ENCODE measurements around the gene UVRAG.

UVRAG gene

DNA sequence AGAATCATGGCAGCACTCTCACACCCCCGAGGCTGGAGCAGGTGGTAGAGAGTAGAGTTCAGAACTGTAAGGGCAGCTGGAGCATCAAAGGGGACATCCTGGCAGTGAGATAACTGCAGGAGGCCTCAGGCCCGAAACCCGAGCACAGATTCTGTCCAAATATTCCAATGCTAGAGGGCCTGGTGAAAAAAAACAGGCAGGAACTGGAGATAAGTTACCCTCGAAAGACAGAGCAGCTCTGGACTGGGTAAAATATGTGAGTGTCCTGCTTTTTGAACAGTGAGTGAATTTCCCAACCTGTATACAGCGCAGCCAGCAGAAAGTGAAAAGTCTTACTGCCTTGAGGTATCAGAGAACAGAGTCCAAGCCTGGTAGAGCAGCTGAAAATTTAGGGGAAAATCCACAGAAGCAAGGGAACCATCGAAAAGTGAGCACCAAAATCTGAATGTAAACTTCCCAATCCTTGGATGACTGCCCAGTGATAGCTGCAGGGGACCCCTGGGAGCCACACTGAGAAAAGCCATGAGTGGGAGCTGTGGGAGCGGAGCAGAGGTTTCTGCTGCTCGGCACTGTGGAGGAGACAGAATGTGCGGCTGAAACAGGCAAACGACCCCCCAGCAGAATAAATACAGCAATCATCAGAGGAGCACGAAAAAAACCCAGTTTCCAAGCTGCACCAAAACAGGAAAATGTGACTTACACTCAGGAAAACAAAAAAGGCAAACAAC lies 340.7 kb downstream of the UVRAG start:
- DNase-seq = no peak

DNA sequence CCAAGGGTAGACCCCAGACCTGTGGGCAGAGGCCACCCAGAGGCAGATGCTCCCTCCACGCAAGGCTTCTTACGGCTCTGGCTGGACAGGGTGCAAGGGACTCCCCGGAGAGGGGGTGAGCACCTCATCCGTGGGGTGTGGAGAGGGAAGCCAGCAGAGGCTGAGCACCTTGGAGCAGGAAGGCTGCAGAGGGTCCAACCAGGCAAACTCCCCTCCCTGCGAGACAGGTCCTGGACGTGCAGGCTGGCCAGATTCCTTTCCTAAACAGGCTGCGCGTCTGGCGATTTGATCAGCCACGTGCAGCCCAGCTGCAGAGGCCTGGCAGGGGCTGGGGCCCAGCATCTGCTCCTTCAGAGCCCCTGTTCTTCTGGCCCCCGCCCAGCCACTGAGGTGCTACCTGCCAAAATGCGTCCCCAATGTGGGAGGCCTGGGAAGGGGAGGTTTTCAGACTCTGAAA lies 342.0 kb downstream of the UVRAG start:
- no peak for DNase-seq

DNA sequence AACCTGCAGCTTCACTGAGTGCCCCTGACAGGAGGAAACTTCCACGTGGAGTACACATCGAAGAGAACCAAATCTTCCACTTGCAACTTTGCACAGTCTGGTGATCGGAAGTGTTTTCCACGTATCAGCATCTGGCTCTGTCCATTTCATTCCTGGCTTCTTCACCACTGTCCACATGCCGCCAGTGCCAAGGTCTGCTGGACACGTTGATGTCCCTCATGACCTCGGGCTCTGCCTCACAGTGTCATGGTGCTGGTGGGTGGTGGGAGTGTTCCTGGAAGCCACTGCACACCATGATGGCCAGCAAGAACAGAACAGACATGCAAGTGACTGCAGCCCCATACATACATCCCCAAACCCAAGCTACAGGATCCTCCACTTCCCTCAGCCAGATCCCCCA lies 342.9 kb downstream of the UVRAG start:
- no peak for DNase-seq

DNA sequence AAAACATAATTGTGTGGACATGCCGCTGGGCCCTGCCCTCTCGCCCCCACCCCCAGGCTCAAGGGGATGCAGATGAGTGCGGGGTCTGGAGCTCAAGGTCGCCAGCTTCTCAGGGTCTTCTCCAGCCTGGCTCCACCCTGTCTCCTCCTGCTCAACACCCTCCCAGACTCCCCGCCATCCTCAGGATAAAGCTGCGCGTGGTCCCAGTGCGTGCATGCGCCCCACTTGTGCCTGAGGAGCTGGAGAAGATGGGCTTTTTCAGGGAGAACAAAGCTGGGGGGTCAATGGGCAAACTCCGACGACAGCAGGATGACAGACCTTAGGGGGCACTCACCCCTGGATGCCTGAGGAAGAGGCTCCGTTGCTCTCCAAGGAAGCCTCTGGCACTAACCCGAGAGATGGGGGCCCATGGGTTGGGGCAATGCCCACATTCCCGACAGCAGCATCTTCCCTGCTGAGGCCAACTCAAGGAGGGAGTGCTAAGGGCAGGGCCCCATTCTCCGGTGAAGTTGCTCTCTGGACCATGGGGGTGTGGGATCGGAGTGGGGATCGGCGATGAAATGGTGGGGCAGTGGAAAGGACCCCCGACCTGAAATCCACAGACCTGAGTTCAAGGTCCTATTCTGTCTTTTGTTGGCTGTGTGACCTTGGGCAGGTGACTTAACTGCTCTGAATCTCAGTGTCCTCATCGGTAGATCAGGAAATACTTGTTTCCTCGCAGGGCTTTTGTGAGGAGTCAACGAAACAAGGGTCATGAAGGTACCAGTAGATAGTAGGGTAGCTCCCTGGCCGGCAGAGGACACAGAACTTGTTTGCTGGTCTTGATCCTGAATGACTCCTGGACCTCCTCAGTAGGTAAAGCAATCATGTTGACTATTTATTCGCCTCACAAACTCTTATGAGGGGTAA lies 343.6 kb downstream of the UVRAG start:
- DNase-seq = no peak

DNA sequence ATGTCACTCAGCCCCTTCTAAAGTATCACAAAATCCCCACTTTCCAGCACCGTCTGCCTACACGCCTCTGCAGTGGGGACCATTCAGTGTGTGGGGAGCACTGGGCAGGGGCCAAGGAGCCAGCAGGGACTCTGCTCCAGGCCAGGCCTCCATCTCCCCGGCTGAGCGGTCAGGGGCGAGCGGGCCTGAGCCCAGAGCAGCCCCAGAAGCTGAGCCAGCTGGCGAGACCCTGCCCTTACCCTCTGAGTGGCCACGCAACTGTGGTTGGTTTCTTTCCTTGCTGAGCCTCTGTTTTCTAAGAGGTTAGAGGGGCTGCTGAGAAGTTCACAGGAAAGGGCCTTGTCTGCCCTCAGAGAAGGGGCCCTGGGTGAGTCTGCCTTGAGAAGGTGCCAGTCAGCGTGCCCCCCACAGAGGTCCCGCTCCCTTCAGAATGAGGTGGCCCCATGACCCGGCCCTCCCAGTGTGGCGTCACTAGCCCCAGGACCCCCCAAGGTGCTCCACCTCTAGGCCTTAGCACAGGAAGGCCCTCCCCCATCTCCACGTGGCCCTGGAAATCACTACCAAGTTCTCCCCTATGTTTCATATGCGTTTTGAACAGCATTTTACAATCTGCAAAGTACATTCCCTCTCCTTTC lies 344.4 kb downstream of the UVRAG start:
- no peak for DNase-seq

DNA sequence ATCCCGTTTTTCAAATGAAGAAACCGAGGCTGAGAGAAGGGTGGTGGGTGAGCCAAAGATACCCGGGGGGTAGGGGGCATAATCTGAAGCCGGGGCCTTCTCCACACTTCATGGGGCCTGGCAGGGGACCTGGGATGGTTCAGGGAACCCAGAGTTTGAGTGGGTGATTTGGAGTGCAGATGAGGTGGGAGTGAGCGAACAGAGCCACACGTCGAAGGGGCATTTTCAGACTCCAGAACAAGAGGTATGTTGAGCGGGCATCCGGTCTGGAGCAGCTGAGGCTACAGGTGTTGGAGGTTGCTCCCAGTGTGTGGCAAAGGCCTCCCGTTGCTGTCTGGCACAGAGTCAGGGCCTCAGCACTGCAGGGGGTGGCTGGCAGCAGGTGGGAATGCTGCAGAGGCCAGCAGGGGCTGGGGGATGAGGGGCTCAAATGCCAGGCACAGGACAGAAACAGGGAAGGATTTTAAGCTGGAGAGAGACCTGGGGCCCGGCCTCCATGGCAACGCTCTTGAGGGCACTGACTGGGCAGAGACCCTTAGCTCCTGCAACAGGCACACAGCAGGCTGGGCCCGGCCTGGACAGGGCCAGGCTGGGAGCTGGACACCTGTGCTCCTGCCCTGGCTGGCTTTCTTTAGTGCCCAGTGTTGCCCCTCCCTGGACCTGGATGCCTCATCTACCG lies 345.1 kb downstream of the UVRAG start:
- no peak for DNase-seq

DNA sequence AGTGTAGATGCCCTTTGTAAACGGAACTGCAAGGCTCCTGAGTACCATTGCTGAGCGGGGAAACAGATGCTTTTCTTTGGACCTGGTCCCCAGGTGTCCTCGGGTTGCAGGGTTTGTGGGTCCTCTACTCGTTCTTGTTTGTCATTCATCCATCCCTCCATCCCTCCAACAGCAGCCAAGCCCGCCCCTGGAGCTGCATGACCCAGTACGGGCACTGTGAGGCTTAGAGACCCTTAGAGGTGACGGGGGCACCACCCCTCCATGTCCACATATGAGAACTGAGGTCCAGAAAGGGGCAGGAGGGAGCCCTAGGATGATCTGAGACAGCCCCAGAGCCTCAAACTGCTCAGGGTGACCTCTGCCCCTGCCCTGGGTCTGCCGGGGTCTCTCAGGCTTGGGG lies 345.8 kb downstream of the UVRAG start:
- no peak for DNase-seq

DNA sequence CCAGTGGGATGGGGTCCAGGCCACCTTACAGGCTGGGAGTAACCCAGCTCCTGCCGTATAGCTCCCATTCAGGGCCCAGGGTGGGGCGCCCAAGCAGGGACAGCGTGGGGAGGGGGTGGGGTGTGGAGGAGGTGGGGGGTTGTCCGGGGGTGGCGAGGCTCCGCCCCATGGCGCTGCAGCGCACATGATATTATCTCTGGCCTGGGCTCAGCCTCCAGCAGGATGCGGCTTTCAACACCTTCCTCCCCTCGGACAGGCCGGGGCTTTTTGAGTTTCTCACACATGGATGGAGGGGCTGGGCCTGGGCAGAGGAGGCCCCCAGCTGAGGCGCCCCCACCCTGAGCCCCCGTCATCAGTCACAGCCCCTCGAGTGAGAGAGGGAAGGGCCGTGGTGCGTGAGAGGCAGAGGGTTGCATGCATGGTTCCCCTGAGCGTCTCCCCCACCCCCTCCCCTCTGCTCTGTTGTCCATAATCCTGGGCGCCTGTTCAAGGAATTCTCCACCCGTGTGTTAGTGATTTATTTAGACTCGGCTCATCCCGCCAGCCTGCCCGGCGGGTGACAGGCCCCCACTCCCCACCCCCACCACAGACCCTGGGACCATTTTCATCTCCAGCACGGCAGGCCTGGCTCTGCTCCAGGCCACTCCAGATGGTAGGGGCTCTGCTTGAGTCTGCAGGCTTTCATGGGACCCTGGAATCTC lies 346.4 kb downstream of the UVRAG start:
- no peak for DNase-seq

DNA sequence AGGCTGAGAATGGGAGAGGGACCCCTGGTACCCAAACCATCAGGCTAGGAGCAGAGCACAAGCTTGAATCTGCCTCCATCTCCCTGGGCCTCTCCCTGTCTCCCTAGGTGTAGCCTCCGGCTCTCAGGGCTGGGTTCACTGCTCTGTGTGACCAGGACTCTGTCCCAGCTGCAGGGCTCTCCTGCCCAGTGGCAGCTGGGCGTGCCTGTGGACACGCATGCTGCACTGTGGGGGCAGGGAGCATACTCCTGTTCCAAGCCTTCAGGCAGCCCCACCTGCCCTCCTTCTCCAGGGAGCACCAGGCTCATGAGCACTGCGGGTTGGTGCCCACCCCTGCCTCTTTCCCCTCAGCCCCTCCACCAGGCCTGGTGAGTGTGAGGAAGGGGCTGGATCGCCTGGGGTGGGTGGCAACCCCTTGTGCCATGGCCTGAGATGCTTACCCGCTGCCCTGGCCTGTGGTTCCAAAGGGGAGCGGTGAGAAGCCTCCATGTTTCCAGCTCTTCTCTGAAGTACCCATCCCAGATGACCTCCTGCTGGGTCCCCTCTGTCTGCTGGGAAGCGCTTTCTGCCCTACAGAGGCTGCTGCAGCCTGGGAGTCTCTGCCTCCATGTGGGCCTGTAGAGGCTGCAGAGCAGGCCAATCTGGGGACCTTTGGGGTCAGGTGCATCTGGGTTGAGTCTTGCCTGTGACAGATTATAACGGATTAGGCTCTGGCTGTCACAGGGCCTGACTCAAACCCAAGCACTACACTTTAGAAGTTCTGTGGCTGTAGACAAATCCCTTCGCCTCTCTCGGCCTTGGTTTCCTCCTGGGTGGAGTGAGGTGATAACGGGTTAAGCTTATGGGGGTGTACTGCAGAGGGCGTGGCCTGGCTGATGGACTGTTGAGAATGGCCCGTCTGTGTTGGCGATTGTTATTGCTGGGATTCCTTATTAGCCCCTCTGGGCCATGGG lies 347.6 kb downstream of the UVRAG start:
- DNase-seq = no peak

DNA sequence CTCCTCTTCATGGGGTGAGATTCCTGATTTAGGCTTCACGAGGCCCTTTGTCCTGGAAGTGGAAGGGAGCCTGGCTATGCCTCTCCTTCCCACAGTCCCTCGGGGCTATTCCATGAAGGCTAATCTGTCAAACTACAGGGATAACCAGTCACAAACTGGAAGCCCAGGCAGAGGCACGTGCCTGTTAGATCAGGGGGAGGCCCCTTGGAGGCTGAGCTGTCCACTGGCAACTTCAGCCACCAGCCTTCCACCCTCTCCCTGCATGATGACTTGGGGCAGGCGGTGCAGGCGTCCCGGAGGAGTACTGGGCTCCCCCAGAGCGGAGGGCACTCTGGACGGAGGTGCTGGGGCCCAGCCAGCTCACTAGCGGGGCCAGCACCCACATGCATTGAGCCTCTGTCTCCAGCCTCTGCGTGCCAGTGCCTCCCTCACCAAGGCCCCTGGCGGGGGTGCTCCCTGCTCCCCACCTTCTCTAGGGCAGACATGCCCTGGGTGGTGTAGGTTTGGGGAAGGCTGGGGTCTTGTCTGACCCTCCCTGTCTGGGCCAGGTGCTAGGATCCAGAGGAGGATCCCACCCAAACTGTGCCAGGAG lies 348.4 kb downstream of the UVRAG start:
- DNase-seq = no peak

DNA sequence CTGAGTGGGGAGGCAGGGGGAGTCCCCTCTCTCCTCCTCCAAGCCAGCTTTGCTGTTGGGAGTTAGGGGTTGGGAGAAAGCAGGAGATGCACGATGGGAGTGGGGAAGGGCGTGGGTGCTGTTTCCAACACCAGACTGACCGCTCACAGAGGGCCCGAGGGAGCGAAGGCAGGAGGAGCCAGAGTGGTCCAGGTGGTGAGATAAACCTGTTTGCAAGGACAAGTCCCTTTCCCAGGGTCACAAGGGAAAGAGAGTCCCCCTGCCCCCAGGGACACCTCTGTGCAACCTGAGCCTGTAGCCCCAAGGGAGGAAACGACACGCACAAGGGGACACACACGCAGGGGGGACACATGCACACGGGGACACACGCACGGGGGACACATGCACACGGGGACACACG lies 349.1 kb downstream of the UVRAG start:
- DNase-seq = no peak

DNA sequence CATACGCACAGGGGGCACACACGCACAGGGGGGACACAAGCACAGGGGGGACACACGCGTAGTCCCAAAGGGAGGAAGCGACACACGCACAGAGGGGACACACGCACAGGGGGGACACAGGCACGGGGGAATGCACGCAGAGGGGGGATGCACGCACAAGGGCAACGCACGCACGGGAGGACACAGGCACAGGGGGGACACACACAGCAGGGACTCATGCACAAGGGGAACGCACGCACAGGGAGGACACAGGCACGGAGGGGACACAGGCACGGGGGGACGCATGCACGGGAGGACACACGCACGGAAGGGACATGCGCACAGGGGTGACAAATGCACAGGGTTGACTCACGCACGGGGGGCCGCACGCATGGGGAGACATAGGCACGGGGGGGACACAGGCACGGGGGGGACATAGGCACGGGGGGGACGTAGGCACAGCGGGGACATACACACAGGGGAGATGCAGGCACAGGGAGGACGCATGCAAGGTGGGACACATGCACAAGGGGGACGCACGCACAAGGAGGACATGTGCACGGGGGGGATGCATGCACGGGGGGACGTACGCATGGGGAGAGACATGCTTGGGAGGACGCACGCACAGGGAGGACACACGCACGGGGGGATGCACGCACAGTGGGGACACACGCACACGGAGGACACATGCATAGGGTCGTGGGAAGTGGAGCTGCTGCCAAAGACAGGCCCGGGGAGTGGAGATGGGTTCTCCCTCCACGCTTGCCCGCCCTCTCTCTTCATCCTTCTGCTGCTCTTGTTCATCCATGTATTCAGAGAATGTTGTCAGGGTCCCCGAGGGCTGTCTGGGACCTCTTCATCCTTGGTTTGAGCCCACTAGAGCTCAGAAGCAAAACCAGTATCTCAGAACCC lies 350.1 kb downstream of the UVRAG start:
- no peak for DNase-seq

DNA sequence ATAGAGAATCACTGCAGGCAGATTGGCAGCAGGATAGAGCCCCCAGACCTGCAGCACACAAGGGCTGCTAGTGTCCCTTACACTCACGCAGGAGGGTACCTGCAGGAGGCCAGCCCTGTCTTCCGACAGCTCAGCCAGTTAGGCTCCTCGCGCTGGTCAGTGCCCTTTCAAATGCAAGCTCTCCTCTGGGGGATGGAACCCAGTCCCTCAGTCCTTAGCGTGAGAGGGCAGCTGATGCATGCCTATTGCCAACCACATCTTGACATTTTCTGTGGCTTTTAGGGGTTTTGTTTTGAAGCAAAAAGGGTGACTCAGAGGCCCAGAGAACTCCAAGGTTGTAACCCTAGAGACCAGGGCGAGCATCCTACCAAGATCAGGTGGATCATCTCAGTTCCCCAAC lies 351.3 kb downstream of the UVRAG start:
- no peak for DNase-seq

DNA sequence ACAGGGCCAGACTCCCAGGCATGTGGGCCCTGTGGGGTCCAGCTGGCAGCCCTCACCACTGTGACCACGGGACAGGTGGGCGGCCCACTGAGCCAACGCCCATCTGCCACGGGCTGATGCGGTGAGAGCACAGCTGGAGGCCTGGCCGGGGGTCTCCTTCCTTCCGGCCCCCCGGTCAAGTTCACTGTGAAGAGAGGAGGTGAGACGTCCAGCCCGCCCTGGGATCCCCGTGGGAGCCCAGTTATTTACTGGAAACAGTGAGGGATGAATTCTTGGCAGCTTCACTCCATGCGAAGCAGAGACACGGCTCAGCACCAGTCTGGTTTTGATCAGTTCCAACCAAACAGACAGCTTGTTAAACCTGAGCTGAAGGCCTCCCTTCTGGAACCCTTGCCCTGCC lies 352.6 kb downstream of the UVRAG start:
- DNase-seq = no peak

DNA sequence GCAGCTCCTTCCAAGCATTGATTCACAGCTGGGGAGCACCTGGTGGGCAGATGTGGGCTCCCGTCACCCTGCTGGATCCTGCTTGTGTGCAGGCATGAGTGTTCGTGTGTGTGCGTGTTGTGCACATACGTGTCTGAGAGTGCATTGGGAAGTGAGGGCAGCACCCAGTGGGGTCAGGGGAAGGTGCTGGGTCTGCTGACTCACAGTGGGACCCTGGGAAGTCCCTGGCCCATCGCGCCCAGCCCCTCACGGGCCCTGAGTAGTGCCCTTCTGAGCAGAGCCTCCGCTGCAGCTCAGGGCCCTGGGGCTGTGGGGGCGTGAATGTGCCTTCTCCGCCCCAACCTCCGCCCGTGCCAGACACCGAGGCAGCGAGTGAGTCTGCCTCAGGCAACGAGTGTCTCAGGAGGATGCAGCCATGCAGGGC lies 354.5 kb downstream of the UVRAG start:
- no peak for DNase-seq

DNA sequence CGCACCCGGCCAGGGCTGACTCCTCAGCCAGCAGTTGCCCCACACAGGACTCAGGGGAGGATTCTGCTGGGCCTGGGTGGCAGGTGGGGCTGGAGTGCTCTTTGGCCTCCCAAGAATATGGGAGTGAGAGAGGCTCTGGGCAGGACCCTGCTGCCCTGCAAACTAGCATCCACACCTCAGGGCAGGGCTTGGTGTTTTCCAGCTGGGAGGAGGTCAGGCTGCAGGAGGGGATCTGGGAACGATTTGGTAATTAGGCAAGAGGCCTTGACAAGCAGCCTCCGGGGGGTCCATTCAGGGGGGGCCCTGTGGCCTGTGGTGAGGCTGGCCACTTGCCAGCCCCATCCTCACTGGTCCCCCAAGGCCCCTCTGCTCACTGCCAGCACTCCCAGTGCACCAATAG lies 355.5 kb downstream of the UVRAG start:
- DNase-seq = no peak

DNA sequence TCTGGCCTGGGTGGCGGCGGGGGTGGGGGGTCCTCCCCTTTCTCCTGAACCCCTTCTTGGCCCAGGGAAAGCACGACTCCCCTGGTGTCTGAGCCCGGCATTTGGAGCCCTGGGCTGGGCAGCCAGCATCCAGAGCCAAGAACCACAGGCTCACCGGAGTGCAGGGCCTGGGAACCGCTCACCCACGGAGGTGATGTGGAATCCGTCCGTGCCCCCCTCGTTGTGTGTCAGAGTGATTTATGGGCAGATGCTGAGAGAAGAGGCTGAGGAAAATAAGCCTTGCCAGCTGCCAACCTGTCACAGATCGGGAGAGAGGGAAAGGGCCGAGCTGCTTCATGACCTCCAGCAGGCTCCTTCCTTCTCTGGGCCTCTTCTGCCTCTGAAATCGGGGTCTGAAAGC lies 357.6 kb downstream of the UVRAG start:
- no peak for DNase-seq

DNA sequence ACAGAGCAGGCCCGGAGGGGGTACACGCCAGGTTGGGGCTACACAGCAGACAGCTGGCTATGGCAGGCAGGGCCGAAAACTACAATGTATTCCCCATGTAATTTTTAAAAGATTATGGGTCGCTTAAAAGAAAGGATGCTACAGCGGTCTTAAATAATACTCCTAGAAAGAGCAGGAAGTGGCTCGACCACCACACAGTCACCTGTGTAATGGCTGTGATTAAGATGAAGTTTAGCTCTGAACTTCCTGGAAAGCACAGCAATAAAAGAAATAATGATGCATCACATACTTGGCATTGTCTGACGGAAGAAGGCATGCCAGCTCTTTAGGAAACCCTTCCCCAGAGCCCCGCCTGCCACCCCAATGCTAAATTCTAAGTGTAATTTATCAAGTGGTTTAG lies 358.7 kb downstream of the UVRAG start:
- DNase-seq = no peak

DNA sequence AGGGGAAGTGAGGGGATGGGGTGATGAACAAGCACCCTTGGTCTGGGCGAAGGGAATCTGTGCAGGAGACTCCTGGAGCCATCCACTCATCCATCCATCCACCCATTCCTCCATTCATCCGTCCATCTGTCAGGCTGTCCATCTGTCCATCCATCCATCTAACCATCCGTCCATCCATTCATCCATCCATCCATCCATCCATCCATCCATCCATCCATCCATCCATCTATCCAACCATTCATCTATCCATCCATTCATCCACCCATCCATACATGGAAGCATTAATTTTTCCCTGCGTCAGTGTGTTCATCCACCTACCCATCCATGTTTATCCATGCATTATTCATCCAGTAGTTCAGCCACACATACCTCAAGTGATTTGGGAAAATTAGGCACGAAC lies 359.3 kb downstream of the UVRAG start:
- no peak for DNase-seq

DNA sequence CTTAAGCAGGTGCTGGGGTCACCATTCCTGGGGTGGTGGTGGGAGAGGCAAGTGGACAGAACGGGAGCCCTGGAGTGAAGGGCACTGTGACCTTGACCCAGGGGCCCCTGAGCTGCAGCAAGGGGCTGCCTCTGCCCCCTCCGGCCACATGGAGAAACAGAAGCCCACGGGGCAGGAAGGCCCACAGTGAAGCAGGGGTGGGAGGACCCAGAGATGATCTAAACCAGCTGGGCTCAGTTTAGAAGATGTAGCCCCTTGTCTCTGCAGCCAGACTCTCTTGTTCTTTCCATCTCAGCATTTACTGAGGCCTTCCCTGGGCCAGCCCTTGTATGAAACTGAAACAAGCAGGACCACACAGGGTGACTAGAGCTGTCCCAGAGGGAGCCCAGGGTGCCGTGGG lies 360.8 kb downstream of the UVRAG start:
- DNase-seq = no peak

Measured in amniotic stem cell (primary cell).